Testis (tissue), 2 donors: Measurements from ENCODE around the gene SCAP.

Experiments used
- CTCF ChIP-seq, 3 experiments: fragments of 450-650 bp in 2 of 3; fragments of 200-600 bp in 1 of 3; sonication (generic) in 1 of 3; IDR thresholded peaks; one replicate each; pipeline ENCODE4 v1.5.1; 2016 to 2019; ENCODE audit warnings: antibody characterized with exemption in 3 of 3, mild to moderate bottlenecking in 2 of 3, moderate library complexity in 1 of 3
- POLR2A ChIP-seq: fragments of 450-650 bp; IDR thresholded peaks from one replicate; pipeline ENCODE4 v1.6.1; 2017; ENCODE audit warnings: antibody characterized with exemption, mild to moderate bottlenecking, moderate library complexity

DNA sequence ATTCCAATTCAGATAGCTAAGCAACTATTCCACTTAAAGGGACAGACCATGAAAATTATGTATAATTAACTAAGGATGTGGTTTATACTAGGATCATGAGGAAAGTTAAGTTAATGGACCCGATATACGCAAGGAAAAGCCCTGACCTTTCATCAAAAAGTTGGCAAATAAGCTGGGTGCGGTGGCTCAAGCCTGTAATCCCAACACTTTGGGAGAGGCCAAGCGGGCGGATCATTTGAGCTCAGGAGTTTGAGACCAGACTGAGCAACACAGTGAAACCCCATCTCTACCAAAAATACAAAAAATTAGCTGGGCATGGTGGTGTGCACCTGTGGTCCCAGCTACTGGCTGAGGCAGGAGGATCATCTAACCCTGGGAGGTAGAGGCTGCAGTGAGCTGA lies 39.6 kb downstream of the SCAP start:
- TF ChIP-seq CTCF (IDR thresholded peaks at IDR 0.05): no peak
- TF ChIP-seq POLR2A: no peak
